SK-N-MC (cell line): ENCODE data around the gene RGS3.

Experiments
- EZH2 ChIP-seq: fragments of 200-600 bp; sonication (generic); IDR thresholded peaks from one replicate; pipeline ENCODE4 v1.6.1; 2017; ENCODE audit warnings: antibody characterized with exemption
- FOXP2 ChIP-seq: optimal IDR thresholded peaks from 2 replicates; pipeline ENCODE3; 2011; ENCODE audit warnings: mild to moderate bottlenecking, moderate library complexity; ENCODE audit not compliant: insufficient read depth; ENCODE audit errors: extremely low read length, control extremely low read depth
- POLR2AphosphoS5 ChIP-seq: IDR thresholded peaks from 2 replicates; pipeline ENCODE4 v1.6.1; 2012; ENCODE audit warnings: mild to moderate bottlenecking, low read depth, low read length, borderline replicate concordance

- TF ChIP-seq POLR2AphosphoS5 (no peak), EZH2 (no peak), FOXP2 (no peak)
Measured at GRCh38 chr9:113600871-113601614, 137.5 kb downstream of the RGS3 start.
